Measurements from ENCODE around the gene CDK10.

CDK10 gene

GRCh38 chr16:89691986-89692569 lies 5.6 kb downstream of the CDK10 start:
- no peak for TF ChIP-seq USF1 (IDR thresholded peaks at IDR 0.05)
- TF ChIP-seq EGR1 (IDR thresholded peaks at IDR 0.05): no peak
- TF ChIP-seq YY1 (IDR thresholded peaks at IDR 0.05; ENCODE audit: low read depth): no peak
- no peak for TF ChIP-seq CEBPB (IDR thresholded peaks at IDR 0.05)
- no peak for TF ChIP-seq TCF12 (IDR thresholded peaks at IDR 0.05; ENCODE audit: low read depth)
- TF ChIP-seq ZBTB7A (IDR thresholded peaks at IDR 0.05; ENCODE audit: low read depth): no peak
- no peak for TF ChIP-seq TEAD4 (IDR thresholded peaks at IDR 0.05)
- no peak for TF ChIP-seq RAD21 (IDR thresholded peaks at IDR 0.05; ENCODE audit: low read depth)
- TF ChIP-seq CREB1 (IDR thresholded peaks at IDR 0.05; ENCODE audit: low read depth): no peak
- no peak for TF ChIP-seq FOXM1 (IDR thresholded peaks at IDR 0.05; ENCODE audit: borderline replicate concordance, low read depth)
- no peak for TF ChIP-seq TAF1 (IDR thresholded peaks at IDR 0.05; ENCODE audit: low read depth)
- no peak for TF ChIP-seq EP300 (IDR thresholded peaks at IDR 0.05; ENCODE audit: borderline replicate concordance)

GRCh38 chr16:89693289-89693731 lies 6.8 kb downstream of the CDK10 start:
- TF ChIP-seq EP300 (IDR thresholded peaks at IDR 0.05; ENCODE audit: borderline replicate concordance) (no peak), TCF12 (IDR thresholded peaks at IDR 0.05; ENCODE audit: low read depth) (no peak), REST (IDR thresholded peaks at IDR 0.05; ENCODE audit: low read depth) (no peak), RAD21 (IDR thresholded peaks at IDR 0.05; ENCODE audit: low read depth) (no peak)

- TF ChIP-seq TAF1 (IDR thresholded peaks at IDR 0.05; ENCODE audit: low read depth) (no peak), CREB1 (IDR thresholded peaks at IDR 0.05; ENCODE audit: low read depth) (no peak), YY1 (IDR thresholded peaks at IDR 0.05; ENCODE audit: low read depth) (no peak), NFIC (IDR thresholded peaks at IDR 0.05) (no peak), ZBTB7A (IDR thresholded peaks at IDR 0.05; ENCODE audit: low read depth) (no peak), RAD21 (IDR thresholded peaks at IDR 0.05; ENCODE audit: low read depth) (no peak), USF1 (IDR thresholded peaks at IDR 0.05) (no peak), EP300 (IDR thresholded peaks at IDR 0.05; ENCODE audit: borderline replicate concordance) (no peak), TEAD4 (IDR thresholded peaks at IDR 0.05) (no peak), TCF12 (IDR thresholded peaks at IDR 0.05; ENCODE audit: low read depth) (no peak), CEBPB (IDR thresholded peaks at IDR 0.05) (no peak), REST (IDR thresholded peaks at IDR 0.05; ENCODE audit: low read depth) (no peak), EGR1 (IDR thresholded peaks at IDR 0.05) (no peak), FOXM1 (IDR thresholded peaks at IDR 0.05; ENCODE audit: borderline replicate concordance, low read depth) (no peak), MAX (IDR thresholded peaks at IDR 0.05) (no peak)
These were observed 7.7 kb downstream of the CDK10 start for GRCh38 chr16:89693931-89694783.

- TF ChIP-seq ZBTB7A (IDR thresholded peaks at IDR 0.05; ENCODE audit: low read depth) (no peak), REST (IDR thresholded peaks at IDR 0.05; ENCODE audit: low read depth) (no peak), EGR1 (IDR thresholded peaks at IDR 0.05) (no peak), USF1 (IDR thresholded peaks at IDR 0.05) (no peak), CREB1 (IDR thresholded peaks at IDR 0.05; ENCODE audit: low read depth) (no peak), EP300 (IDR thresholded peaks at IDR 0.05; ENCODE audit: borderline replicate concordance) (no peak), MAX (IDR thresholded peaks at IDR 0.05) (no peak), TEAD4 (IDR thresholded peaks at IDR 0.05) (no peak)
These were observed 8.8 kb downstream of the CDK10 start for GRCh38 chr16:89695086-89695874.

Data from Ishikawa (cell line).